Peyer's patch (tissue), 4 donors: Measurements from ENCODE around the gene PRELID3B.

Source experiments
- CTCF ChIP-seq, 6 experiments: fragments of 450-650 bp in 4 of 6; fragments of 200-600 bp in 2 of 6; sonication (generic) in 1 of 6; IDR thresholded peaks; one replicate each; pipeline ENCODE4 v1.5.1; 2017 to 2019; ENCODE audit warnings: antibody characterized with exemption in 6 of 6, mild to moderate bottlenecking in 3 of 6, moderate library complexity in 1 of 6
- POLR2A ChIP-seq, 2 donors: fragments of 450-650 bp; IDR thresholded peaks; one replicate each; pipeline ENCODE4 v1.5.1; 2017; ENCODE audit warnings: antibody characterized with exemption in 2 of 2, mild to moderate bottlenecking in 2 of 2, moderate library complexity in 2 of 2

DNA sequence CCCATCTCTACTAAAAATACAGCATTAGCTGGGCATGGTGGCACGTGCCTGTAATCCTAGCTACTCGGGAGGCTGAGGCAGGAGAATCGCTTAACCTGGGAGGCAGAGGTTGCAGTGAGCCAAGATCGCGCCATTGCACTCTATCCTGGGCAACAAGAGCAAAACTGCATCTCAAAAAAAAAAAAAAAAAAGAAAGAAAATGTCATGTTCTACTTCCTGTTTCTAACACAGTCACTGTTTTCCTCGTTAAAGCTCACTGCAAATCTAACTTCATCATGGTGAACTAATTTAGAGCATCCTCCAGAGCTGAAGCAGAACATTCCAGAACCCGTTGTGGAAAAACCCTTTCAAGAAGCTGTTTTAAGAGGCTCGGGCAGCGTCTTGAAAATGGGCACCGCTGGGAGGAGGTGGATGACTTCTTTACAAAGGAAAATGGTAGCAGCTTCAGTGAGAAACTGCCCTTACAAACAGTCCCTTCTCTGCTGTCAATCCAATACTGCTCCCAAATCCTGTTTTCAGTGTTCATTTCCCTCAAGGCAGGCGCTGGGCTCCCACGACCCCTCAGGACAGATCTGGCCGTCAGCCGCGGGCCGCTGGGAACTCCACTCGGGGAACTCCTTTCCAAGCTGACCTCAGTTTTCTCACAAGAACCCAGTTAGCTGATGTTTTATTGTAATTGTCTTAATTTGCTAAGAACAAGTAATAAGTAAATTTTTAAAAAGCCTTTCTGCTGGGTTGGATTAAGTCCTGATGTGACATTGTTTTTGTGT lies 48.0 kb downstream of the PRELID3B start:
- TF ChIP-seq CTCF (IDR thresholded peaks at IDR 0.05) (no peak), POLR2A (IDR thresholded peaks at IDR 0.05) (no peak)
